Measurements from ENCODE around the gene RFNG. TPM values are rescaled to one million over a fixed set of nuclear protein-coding genes. Genes with fewer than 3 reads are reported as not detected.

RFNG gene
- total RNA-seq, 1 experiment from 2014 or later, result 40.4 TPM

DNA sequence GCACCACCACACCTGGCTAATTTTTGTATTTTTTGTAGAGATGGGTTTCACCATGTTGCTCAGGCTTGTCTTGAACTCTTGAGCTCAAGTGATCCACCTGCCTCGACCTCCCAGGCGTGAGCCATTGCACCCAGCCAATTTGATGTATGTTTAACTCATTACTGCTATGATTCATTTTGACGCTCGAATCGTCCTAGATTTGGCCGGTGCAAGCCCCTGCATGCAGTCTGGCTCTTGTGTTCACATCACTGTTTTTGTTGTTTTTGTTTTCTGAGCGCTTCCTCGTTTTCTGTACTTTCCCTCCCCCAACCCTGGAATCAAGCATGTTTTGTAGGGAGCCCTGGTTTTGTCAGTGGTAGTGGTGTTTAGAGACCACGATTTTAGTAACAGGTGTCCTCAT lies 21.8 kb upstream of the RFNG start:
- Histone ChIP-seq H3K4me3 (no peak overlapping the region), H3K4me2 (no peak overlapping the region), H2AFZ (no peak overlapping the region), H3K4me1 (replicated peaks; ENCODE audit: insufficient read depth) (no peaks in the 10 kb centered on the region), H3K27me3 (ENCODE audit: insufficient read depth, low read depth) (no peaks in the 10 kb centered on the region), H3K27ac (no peak overlapping the region), H3K9me3 (ENCODE audit: insufficient read depth, low read depth) (no peaks in the 10 kb centered on the region), H3F3A (ENCODE audit: insufficient read depth, low read depth) (peaks cover 13% of the 10 kb centered on the region), H3K36me3 (ENCODE audit: low read depth) (no peaks in the 10 kb centered on the region), H4K20me1 (ENCODE audit: insufficient read depth) (no peaks in the 10 kb centered on the region), H3K9me2 (ENCODE audit: insufficient read depth) (no peaks in the 10 kb centered on the region), H3K79me2 (ENCODE audit: low read depth) (no peaks in the 10 kb centered on the region)
- TF ChIP-seq EZH2 (IDR thresholded peaks at IDR 0.05; ENCODE audit: low read depth), result no peak
- TF ChIP-seq, protein P1, sequence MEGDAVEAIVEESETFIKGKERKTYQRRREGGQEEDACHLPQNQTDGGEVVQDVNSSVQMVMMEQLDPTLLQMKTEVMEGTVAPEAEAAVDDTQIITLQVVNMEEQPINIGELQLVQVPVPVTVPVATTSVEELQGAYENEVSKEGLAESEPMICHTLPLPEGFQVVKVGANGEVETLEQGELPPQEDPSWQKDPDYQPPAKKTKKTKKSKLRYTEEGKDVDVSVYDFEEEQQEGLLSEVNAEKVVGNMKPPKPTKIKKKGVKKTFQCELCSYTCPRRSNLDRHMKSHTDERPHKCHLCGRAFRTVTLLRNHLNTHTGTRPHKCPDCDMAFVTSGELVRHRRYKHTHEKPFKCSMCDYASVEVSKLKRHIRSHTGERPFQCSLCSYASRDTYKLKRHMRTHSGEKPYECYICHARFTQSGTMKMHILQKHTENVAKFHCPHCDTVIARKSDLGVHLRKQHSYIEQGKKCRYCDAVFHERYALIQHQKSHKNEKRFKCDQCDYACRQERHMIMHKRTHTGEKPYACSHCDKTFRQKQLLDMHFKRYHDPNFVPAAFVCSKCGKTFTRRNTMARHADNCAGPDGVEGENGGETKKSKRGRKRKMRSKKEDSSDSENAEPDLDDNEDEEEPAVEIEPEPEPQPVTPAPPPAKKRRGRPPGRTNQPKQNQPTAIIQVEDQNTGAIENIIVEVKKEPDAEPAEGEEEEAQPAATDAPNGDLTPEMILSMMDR (conservative IDR thresholded peaks at IDR 0.05), result no peak
- POLR2A ChIA-PET (ENCODE audit: unreplicated experiment), result interaction anchor here (0.7 kb wide), 1 partner anchor 22 kb away, joined by 10 read pairs; no protein-coding TSS in a partner anchor
- DNase-seq, result no peak
- no TSS peak for BruUV-seq (replicated peaks)
- CTCF ChIA-PET, result no interaction called here
- intact Hi-C loops (cut with micrococcal nuclease; ENCODE audit: unreplicated experiment), result no loop called here

DNA sequence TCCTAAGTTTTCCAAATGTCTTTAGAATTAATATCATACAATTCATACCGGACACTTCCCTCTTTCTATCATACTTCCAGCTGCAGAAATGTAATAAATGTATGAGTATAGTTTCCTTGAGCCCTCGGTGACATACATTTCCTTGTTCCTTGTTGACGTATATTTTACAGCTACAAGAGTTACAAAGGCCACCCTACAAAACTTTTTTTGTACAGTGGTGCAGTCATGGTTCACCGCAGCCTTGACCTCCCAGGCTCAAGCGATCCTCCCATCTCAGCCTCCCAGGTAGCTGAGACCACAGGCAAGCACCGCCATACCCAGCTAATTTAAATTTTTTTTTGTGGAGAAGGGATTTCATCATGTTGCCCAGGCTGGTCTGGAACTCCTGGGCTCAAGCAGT lies 21.2 kb upstream of the RFNG start:
- H3F3A ChIP-seq (ENCODE audit: insufficient read depth, low read depth), result peaks cover 13% of the 10 kb centered on the region
- no peak overlapping the region for H3K4me3 ChIP-seq
- CTCF ChIA-PET, result no interaction called here
- no peak overlapping the region for H2AFZ ChIP-seq
- no peaks in the 10 kb centered on the region for H3K79me2 ChIP-seq (ENCODE audit: low read depth)
- intact Hi-C loops (cut with micrococcal nuclease; ENCODE audit: unreplicated experiment), result no loop called here
- no peak overlapping the region for H3K4me2 ChIP-seq
- no peak for DNase-seq
- H3K27me3 ChIP-seq (ENCODE audit: insufficient read depth, low read depth), result no peaks in the 10 kb centered on the region
- POLR2A ChIA-PET (ENCODE audit: unreplicated experiment), result no interaction called here
- no peak overlapping the region for H3K27ac ChIP-seq
- no peaks in the 10 kb centered on the region for H3K36me3 ChIP-seq (ENCODE audit: low read depth)
- H4K20me1 ChIP-seq (ENCODE audit: insufficient read depth), result no peaks in the 10 kb centered on the region
- no peaks in the 10 kb centered on the region for H3K9me3 ChIP-seq (ENCODE audit: insufficient read depth, low read depth)
- H3K4me1 ChIP-seq (replicated peaks; ENCODE audit: insufficient read depth), result no peaks in the 10 kb centered on the region
- TF ChIP-seq, protein P1 (conservative IDR thresholded peaks at IDR 0.05), result no peak
- no peak for TF ChIP-seq EZH2 (IDR thresholded peaks at IDR 0.05; ENCODE audit: low read depth)
- BruUV-seq (replicated peaks), result no TSS peak
- no peaks in the 10 kb centered on the region for H3K9me2 ChIP-seq (ENCODE audit: insufficient read depth)

DNA sequence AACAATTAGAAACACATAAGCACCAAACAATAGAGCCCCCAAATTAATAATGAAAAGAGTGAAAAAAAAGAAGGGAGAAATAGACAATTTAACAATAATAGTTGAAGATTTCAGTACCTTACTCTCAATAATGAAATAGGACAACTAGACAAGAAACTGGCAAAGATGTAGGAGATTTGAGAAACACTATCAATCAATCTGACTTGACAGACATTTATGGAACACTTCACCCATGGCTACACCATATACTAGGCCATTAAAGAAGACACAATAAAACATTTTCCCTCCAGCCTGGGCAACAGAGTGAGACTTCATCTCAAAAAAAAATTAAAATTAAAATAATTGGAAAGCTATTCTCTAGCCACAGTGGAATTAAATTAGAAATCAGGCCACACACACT lies 19.0 kb upstream of the RFNG start:
- H3K4me3 ChIP-seq, result no peak overlapping the region
- no peaks in the 10 kb centered on the region for H3K27me3 ChIP-seq (ENCODE audit: insufficient read depth, low read depth)
- no peak for DNase-seq
- no peak overlapping the region for H2AFZ ChIP-seq
- H3K4me2 ChIP-seq, result no peak overlapping the region
- no peak overlapping the region for H3K27ac ChIP-seq
- intact Hi-C loops (cut with micrococcal nuclease; ENCODE audit: unreplicated experiment), result no loop called here
- H4K20me1 ChIP-seq (ENCODE audit: insufficient read depth), result no peaks in the 10 kb centered on the region
- ChIA-PET CTCF (no interaction called here), POLR2A (ENCODE audit: unreplicated experiment) (interaction anchor here (0.6 kb wide), 1 partner anchor 36 kb away, joined by 4 read pairs; no protein-coding TSS in a partner anchor)
- no peaks in the 10 kb centered on the region for H3K36me3 ChIP-seq (ENCODE audit: low read depth)
- BruUV-seq (replicated peaks), result no TSS peak
- H3K79me2 ChIP-seq (ENCODE audit: low read depth), result no peaks in the 10 kb centered on the region
- no peaks in the 10 kb centered on the region for H3K9me3 ChIP-seq (ENCODE audit: insufficient read depth, low read depth)
- TF ChIP-seq, protein P1 (conservative IDR thresholded peaks at IDR 0.05), result no peak
- no peak for TF ChIP-seq EZH2 (IDR thresholded peaks at IDR 0.05; ENCODE audit: low read depth)
- peaks cover 3% of the 10 kb centered on the region; the same call in 1 of the 2 replicates for H3K4me1 ChIP-seq (replicated peaks; ENCODE audit: insufficient read depth)
- H3K9me2 ChIP-seq (ENCODE audit: insufficient read depth), result no peaks in the 10 kb centered on the region
- no peaks in the 10 kb centered on the region for H3F3A ChIP-seq (ENCODE audit: insufficient read depth, low read depth)

All from PC-9 (cell line).